ENCODE data around the gene RERG. TPM values are rescaled to one million over a fixed set of nuclear protein-coding genes. Genes with fewer than 3 reads are reported as not detected.
A peak's percentile ranks its signal among the peaks of the same experiment; 100 is the strongest.

The RERG gene
- total and polyA plus RNA-seq, 2 donors = 20.2 to 38.4 TPM

- 78% methylated on average over 11 of the region's 11 CpGs for WGBS
- no peaks in the 10 kb centered on the region for H3K36me3 ChIP-seq (ENCODE audit: insufficient read depth)
- H3K27ac ChIP-seq (ENCODE audit: low read depth) = peak overlapping the region; percentile 38
- DNase-seq (ENCODE audit: extremely low spot score) = no peak
- peaks cover 4% of the 10 kb centered on the region for H3K4me1 ChIP-seq (ENCODE audit: insufficient read depth)
- H3K4me3 ChIP-seq (ENCODE audit: low read depth, low read length) = no peak overlapping the region
Measured at GRCh38 chr12:15163030-15163976, 57.9 kb downstream of the RERG start.

GRCh38 chr12:15158083-15158482, 63.1 kb downstream of the RERG start:
- WGBS = 62% methylated on average over 3 of the region's 3 CpGs
- DNase-seq (ENCODE audit: extremely low spot score) = no peak
- H3K27ac ChIP-seq (ENCODE audit: low read depth) = no peak overlapping the region
- no peak overlapping the region for H3K4me3 ChIP-seq (ENCODE audit: low read depth, low read length)
- H3K36me3 ChIP-seq (ENCODE audit: insufficient read depth) = no peaks in the 10 kb centered on the region
- no peaks in the 10 kb centered on the region for H3K4me1 ChIP-seq (ENCODE audit: insufficient read depth)

GRCh38 chr12:15157269-15157671, 63.9 kb downstream of the RERG start:
- no peak for DNase-seq (ENCODE audit: extremely low spot score)
- Histone ChIP-seq H3K36me3 (ENCODE audit: insufficient read depth) (no peaks in the 10 kb centered on the region), H3K27ac (ENCODE audit: low read depth) (no peak overlapping the region), H3K4me3 (ENCODE audit: low read depth, low read length) (no peak overlapping the region), H3K4me1 (ENCODE audit: insufficient read depth) (no peaks in the 10 kb centered on the region)
- 40% methylated on average over 2 of the region's 2 CpGs for WGBS

GRCh38 chr12:15155271-15155670, 65.9 kb downstream of the RERG start:
- no peak overlapping the region for H3K27ac ChIP-seq (ENCODE audit: low read depth)
- no peak overlapping the region for H3K4me3 ChIP-seq (ENCODE audit: low read depth, low read length)
- no peak for DNase-seq (ENCODE audit: extremely low spot score)
- no peaks in the 10 kb centered on the region for H3K4me1 ChIP-seq (ENCODE audit: insufficient read depth)
- WGBS = 48% methylated on average over 1 of the region's 1 CpG
- H3K36me3 ChIP-seq (ENCODE audit: insufficient read depth) = no peaks in the 10 kb centered on the region

DNA sequence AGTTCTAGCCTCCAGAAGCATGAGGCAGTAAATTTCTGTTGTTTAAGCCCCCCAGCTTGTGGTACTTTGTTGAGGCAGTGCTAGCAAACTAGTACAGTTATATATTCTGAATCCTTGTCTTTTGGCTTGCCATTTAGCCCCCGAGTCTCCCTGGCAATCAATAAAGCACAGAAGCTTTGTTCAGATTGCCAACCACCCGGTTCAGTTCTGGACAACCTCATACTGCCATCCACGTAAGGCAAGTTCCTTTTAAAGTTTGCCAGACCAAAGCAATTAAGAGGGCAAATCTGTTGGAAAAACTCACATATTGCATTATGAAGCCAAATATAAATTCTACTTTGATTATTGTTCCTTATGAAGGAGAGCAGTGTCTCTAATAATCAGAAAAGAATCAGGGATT, 67.1 kb downstream of the RERG start:
- H3K36me3 ChIP-seq (ENCODE audit: insufficient read depth) = no peaks in the 10 kb centered on the region
- WGBS = 61% methylated on average over 3 of the region's 3 CpGs
- DNase-seq (ENCODE audit: extremely low spot score) = no peak
- H3K4me1 ChIP-seq (ENCODE audit: insufficient read depth) = no peaks in the 10 kb centered on the region
- no peak overlapping the region for H3K27ac ChIP-seq (ENCODE audit: low read depth)
- H3K4me3 ChIP-seq (ENCODE audit: low read depth, low read length) = no peak overlapping the region

DNA sequence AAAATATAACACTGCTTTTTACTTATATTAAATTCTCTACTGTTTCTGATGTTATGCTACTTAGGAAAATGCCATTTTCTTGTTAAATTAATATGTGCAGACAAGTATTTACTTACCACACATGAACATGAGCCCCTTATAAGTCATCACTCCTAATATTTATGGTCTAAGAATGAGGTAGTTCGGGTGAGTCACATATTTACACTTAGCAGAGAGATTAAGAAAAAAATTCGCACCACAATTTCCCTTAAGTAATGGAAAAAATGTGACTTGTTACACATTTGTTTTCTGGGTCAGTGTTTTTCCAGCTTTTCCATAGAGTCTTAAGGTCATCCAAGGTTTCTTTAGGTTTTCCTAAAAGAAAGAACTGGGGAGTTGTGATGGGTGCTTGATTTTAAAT, 68.3 kb downstream of the RERG start:
- H3K4me3 ChIP-seq (ENCODE audit: low read depth, low read length) = no peak overlapping the region
- no peak for DNase-seq (ENCODE audit: extremely low spot score)
- WGBS = 34% methylated on average over 2 of the region's 2 CpGs
- peak overlapping the region; percentile 10 for H3K27ac ChIP-seq (ENCODE audit: low read depth)
- H3K36me3 ChIP-seq (ENCODE audit: insufficient read depth) = no peaks in the 10 kb centered on the region
- H3K4me1 ChIP-seq (ENCODE audit: insufficient read depth) = no peaks in the 10 kb centered on the region

DNA sequence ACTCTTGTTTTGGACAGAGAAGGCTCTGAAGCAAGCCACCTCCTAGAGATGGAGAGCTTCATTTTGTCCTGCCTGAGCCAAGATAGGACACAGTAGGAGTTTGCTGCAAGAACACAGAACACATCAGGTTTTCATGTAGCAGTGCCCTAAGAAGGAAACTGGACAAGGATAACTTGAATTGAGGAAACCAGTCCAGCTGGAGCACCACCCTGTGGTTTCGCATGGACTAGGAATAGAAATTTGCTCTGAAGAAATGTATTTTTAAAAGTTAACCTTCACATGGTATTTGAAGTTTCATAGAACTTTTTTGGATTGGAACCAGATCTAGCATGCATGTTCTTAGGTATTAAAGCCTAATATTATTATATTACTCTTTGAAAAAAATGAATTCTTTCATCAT, 68.8 kb downstream of the RERG start:
- Histone ChIP-seq H3K36me3 (ENCODE audit: insufficient read depth) (no peaks in the 10 kb centered on the region), H3K4me1 (ENCODE audit: insufficient read depth) (no peaks in the 10 kb centered on the region), H3K4me3 (ENCODE audit: low read depth, low read length) (no peak overlapping the region), H3K27ac (ENCODE audit: low read depth) (no peak overlapping the region)
- 54% methylated on average over 1 of the region's 1 CpG for WGBS
- no peak for DNase-seq (ENCODE audit: extremely low spot score)

DNA sequence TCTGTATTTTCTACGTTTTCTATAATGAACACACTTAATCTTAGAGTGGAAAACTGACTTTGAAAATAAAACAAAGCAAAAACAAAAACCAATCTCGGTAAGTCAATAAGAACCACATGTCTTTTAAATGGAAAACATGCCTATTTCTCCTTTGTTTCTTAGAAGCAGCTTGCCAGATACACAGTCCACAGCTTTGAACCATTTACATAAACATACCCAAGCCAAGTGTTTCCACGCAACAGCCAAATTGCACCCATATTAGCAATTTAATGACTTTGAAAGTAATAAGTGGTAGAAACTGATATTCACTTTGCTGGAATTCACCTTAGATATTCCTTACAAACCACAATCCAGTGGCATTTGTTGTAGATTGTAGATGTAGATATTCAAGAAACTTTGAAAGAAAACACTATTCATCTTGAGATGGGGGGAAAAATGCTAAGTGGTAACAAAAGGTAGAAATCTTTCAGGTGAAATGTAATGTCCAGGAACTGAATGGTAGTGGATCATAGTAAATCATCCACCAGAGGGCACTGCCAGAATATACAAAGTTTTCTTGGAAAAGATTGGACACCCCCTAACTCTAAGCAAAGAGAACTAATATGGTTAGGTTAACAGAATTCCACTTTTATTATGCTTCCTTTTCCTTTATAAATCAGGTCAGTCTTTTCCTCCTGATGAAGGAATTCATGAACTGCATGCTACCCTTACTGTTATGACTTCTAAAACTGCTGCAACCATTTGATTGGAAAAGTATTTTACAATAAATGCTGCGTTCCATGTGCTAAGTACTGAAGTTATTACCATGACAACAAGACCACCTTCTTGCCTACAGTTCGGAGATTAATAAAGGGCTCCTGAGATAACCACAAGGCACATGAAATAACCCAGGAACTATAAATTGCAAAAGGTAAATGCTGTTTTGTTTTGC, 69.8 kb downstream of the RERG start:
- DNase-seq (ENCODE audit: extremely low spot score) = no peak
- H3K27ac ChIP-seq (ENCODE audit: low read depth) = no peak overlapping the region
- no peaks in the 10 kb centered on the region for H3K36me3 ChIP-seq (ENCODE audit: insufficient read depth)
- H3K4me1 ChIP-seq (ENCODE audit: insufficient read depth) = no peaks in the 10 kb centered on the region
- no peak overlapping the region for H3K4me3 ChIP-seq (ENCODE audit: low read depth, low read length)
- whole genome bisulfite sequencing = 52% methylated on average over 5 of the region's 5 CpGs

GRCh38 chr12:15146585-15146984, 74.6 kb downstream of the RERG start:
- H3K4me1 ChIP-seq (ENCODE audit: insufficient read depth) = no peaks in the 10 kb centered on the region
- no peak overlapping the region for H3K27ac ChIP-seq (ENCODE audit: low read depth)

DNA sequence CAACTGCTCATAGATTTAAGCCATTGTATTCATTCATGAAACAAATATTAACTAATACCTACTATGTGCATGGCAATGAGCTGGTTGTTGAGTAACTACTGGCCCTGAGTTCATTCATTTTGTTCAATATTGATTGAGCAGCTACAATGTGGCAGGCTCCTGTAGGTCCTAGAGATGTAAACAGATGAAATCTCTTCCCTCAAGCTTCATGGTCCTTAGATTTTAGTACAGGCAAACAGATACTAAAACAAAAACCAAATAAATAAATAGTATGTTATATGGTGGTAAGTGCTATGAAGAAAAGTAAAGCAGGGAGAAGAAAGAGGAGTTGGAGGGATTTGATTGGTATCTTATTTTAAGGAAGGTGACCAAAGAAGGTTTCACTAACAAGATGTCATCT, 77.8 kb downstream of the RERG start:
- no peaks in the 10 kb centered on the region for H3K36me3 ChIP-seq (ENCODE audit: insufficient read depth)
- no peak for DNase-seq (ENCODE audit: extremely low spot score)
- H3K4me3 ChIP-seq (ENCODE audit: low read depth, low read length) = no peak overlapping the region
- H3K27ac ChIP-seq (ENCODE audit: low read depth) = no peak overlapping the region
- H3K4me1 ChIP-seq (ENCODE audit: insufficient read depth) = no peaks in the 10 kb centered on the region

More at GRCh38 chr12:15146585-15146984, 74.6 kb downstream of the RERG start:
- 24% methylated on average over 3 of the region's 3 CpGs for WGBS
- no peak for DNase-seq (ENCODE audit: extremely low spot score)
- Histone ChIP-seq H3K4me3 (ENCODE audit: low read depth, low read length) (peak overlapping the region; percentile 6), H3K36me3 (ENCODE audit: insufficient read depth) (no peaks in the 10 kb centered on the region)

GRCh38 chr12:15142711-15143110, 78.5 kb downstream of the RERG start:
- Histone ChIP-seq H3K27ac (ENCODE audit: low read depth) (no peak overlapping the region), H3K4me1 (ENCODE audit: insufficient read depth) (no peaks in the 10 kb centered on the region), H3K36me3 (ENCODE audit: insufficient read depth) (no peaks in the 10 kb centered on the region), H3K4me3 (ENCODE audit: low read depth, low read length) (no peak overlapping the region)
- no peak for DNase-seq (ENCODE audit: extremely low spot score)
- WGBS = 95% methylated on average over 2 of the region's 2 CpGs

GRCh38 chr12:15131431-15131830, 89.8 kb downstream of the RERG start:
- no peak for DNase-seq (ENCODE audit: extremely low spot score)
- Histone ChIP-seq H3K4me1 (ENCODE audit: insufficient read depth) (no peaks in the 10 kb centered on the region), H3K4me3 (ENCODE audit: low read depth, low read length) (no peak overlapping the region), H3K27ac (ENCODE audit: low read depth) (no peak overlapping the region), H3K36me3 (ENCODE audit: insufficient read depth) (no peaks in the 10 kb centered on the region)
- WGBS = 45% methylated on average over 3 of the region's 3 CpGs

DNA sequence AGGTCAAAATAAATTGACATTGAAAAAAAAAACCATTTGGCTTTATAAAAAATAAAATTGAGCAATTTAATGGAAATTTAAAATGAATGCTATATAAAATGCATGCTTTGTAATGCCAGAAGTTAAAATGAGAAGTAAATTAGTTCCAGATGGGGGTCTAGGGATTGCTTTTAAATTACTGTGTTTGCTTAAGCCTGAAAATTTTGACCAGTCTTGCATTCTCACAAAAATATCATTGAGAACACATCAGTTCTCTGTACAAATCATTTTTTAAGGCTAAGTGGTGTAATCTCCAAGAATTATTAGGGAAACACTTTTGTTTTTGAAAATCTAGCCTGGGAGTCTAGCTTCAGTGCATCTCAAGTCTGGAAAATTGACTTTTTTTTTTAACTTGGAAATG, 90.7 kb downstream of the RERG start:
- Histone ChIP-seq H3K36me3 (ENCODE audit: insufficient read depth) (no peaks in the 10 kb centered on the region), H3K4me3 (ENCODE audit: low read depth, low read length) (no peak overlapping the region), H3K27ac (ENCODE audit: low read depth) (no peak overlapping the region), H3K4me1 (ENCODE audit: insufficient read depth) (no peaks in the 10 kb centered on the region)
- DNase-seq (ENCODE audit: extremely low spot score) = no peak

- Histone ChIP-seq H3K36me3 (ENCODE audit: insufficient read depth) (no peaks in the 10 kb centered on the region), H3K4me3 (ENCODE audit: low read depth, low read length) (no peak overlapping the region), H3K4me1 (ENCODE audit: insufficient read depth) (no peaks in the 10 kb centered on the region), H3K27ac (ENCODE audit: low read depth) (no peak overlapping the region)
- no peak for DNase-seq (ENCODE audit: extremely low spot score)
Measured at GRCh38 chr12:15123401-15123800, 97.8 kb downstream of the RERG start.
